HCT116 (cell line): ENCODE data around the gene ELMOD3. TPM values are rescaled to one million over a fixed set of nuclear protein-coding genes. Genes with fewer than 3 reads are reported as not detected.

Source experiments
- ATAC-seq: fragments of 200-7000 bp; cut with Tn5 transposase; 2 replicates; pipeline ENCODE4 v1.9.1; 2020; ENCODE audit warnings: mild to moderate bottlenecking, moderate library complexity
- BruUV-seq: library from RNA; stranded (reverse); fragments of 400-500 nt; replicated peaks from 2 replicates; lab custom pipeline; 2021; lab: Mats Ljungman, UMichigan
- CTCF ChIA-PET: fragments of 300-600 bp; sonication (Branson Sonifier 250); formaldehyde crosslinking; loops from one replicate; lab custom pipeline; 2021; ENCODE audit warnings: antibody characterized with exemption; lab: Charles Lee
- POLR2A ChIA-PET: fragments of 300-600, 350-600 bp; sonication (Branson Sonifier 250); formaldehyde crosslinking; loops from one replicate; lab custom pipeline; 2021; ENCODE audit warnings: antibody characterized with exemption; lab: Charles Lee
- RAD21 ChIA-PET, 2 experiments: fragments of 300-600 bp; sonication (Branson Sonifier 250); formaldehyde crosslinking; loops; one replicate each; lab custom pipeline; 2023; ENCODE audit warnings: low total read pairs in 2 of 2; ENCODE audit not compliant: uncharacterized antibody in 2 of 2, unreplicated experiment in 2 of 2, low non-redundant PET in 1 of 2; lab: Charles Lee
- DNase-seq: peaks from one replicate; pipeline ENCODE4 v3.0.0-alpha.2; 2010; ENCODE audit warnings: low read depth, low spot score
- H2AFZ ChIP-seq: fragments of 200-600 bp; shearing (Covaris generic), sonication (generic); 2 replicates; pipeline ENCODE4 v1.6.1; 2017; ENCODE audit warnings: low read depth, mixed run types, mixed read lengths, antibody characterized with exemption, low read length; ENCODE audit not compliant: poor library complexity, severe bottlenecking
- H3K27ac ChIP-seq: 2 replicates; pipeline ENCODE4 v1.5.1; 2012; ENCODE audit warnings: low read depth, low read length
- H3K27me3 ChIP-seq: fragments of 200-600 bp; sonication (generic); 2 replicates; pipeline ENCODE4 v1.6.1; 2016; ENCODE audit warnings: mixed run types, low read length, mixed read lengths; ENCODE audit not compliant: insufficient read depth
- H3K36me3 ChIP-seq, 2 experiments: fragments of 200-500 bp in 1 of 2; fragments of 200-600 bp in 1 of 2; sonication (Bioruptor generic) in 1 of 2; sonication (generic) in 1 of 2; 2 replicates each; pipeline versions ENCODE4 v1.5.1 to v1.6.1; 2014 to 2016; ENCODE audit warnings: low read length in 2 of 2, inconsistent platforms in 1 of 2, mixed read lengths in 1 of 2, mixed run types in 1 of 2; ENCODE audit not compliant: insufficient read depth in 2 of 2, control insufficient read depth in 1 of 2
- H3K4me1 ChIP-seq, 2 experiments: fragments of 200-600 bp in 1 of 2; sonication (generic) in 1 of 2; 2 replicates each; pipeline versions ENCODE4 v1.5.1 to v1.6.1; 2012 to 2017; ENCODE audit warnings: low read length in 2 of 2, inconsistent platforms in 1 of 2, mild to moderate bottlenecking in 1 of 2, mixed read lengths in 1 of 2, mixed run types in 1 of 2, moderate library complexity in 1 of 2; ENCODE audit not compliant: insufficient read depth in 2 of 2, control insufficient read depth in 1 of 2
- H3K4me2 ChIP-seq: fragments of 200-600 bp; sonication (generic); 2 replicates; pipeline ENCODE4 v1.6.1; 2017; ENCODE audit warnings: mixed run types, low read length, mixed read lengths
- H3K4me3 ChIP-seq, 2 experiments: fragments of 200-600 bp in 1 of 2; sonication (generic) in 1 of 2; replicated peaks in 1 of 2; 2 replicates each; pipeline ENCODE4 v1.5.1; 2011 to 2016; ENCODE audit warnings: low read length in 2 of 2, control low read depth in 1 of 2, low read depth in 1 of 2, mild to moderate bottlenecking in 1 of 2, mixed read lengths in 1 of 2, mixed run types in 1 of 2
- H3K79me2 ChIP-seq: fragments of 200-600 bp; sonication (generic); 2 replicates; pipeline ENCODE4 v1.6.1; 2017; ENCODE audit warnings: mild to moderate bottlenecking, mixed run types, low read length, moderate library complexity, mixed read lengths; ENCODE audit not compliant: insufficient read depth
- H3K9ac ChIP-seq: fragments of 200-600 bp; sonication (generic); 2 replicates; pipeline ENCODE4 v1.6.1; 2016; ENCODE audit warnings: low read length, mixed read lengths
- H3K9me2 ChIP-seq: fragments of 200-600 bp; sonication (generic), shearing (Covaris generic); 2 replicates; pipeline ENCODE4 v1.6.1; 2017; ENCODE audit warnings: mixed run types, mild to moderate bottlenecking, moderate library complexity; ENCODE audit not compliant: insufficient read depth
- H3K9me3 ChIP-seq, 2 experiments: fragments of 200-500 bp in 1 of 2; fragments of 200-600 bp in 1 of 2; sonication (Bioruptor generic) in 1 of 2; sonication (generic) in 1 of 2; 2 replicates each; pipeline ENCODE4 v1.6.1; 2014 to 2017; ENCODE audit warnings: low read length in 2 of 2, mixed read lengths in 2 of 2, inconsistent platforms in 1 of 2, low read depth in 1 of 2, mild to moderate bottlenecking in 1 of 2, mixed run types in 1 of 2, moderate library complexity in 1 of 2; ENCODE audit not compliant: control insufficient read depth in 1 of 2, insufficient read depth in 1 of 2
- H4K20me1 ChIP-seq: fragments of 200-600 bp; sonication (generic), shearing (Covaris generic); 2 replicates; pipeline ENCODE4 v1.6.1; 2017; ENCODE audit warnings: mixed run types, mild to moderate bottlenecking, moderate library complexity; ENCODE audit not compliant: insufficient read depth
- CEBPB ChIP-seq: IDR thresholded peaks from 2 replicates; pipeline ENCODE4 v1.6.1; 2012; ENCODE audit warnings: low read depth
- EGR1 ChIP-seq: IDR thresholded peaks from 2 replicates; pipeline ENCODE4 v1.6.1; 2012; ENCODE audit warnings: low read depth
- ELF1 ChIP-seq: IDR thresholded peaks from 2 replicates; pipeline ENCODE4 v1.6.1; 2012; ENCODE audit warnings: low read depth, borderline replicate concordance
- EZH2 ChIP-seq: fragments of 200-600 bp; sonication (generic); IDR thresholded peaks from 2 replicates; pipeline ENCODE4 v1.6.1; 2017; ENCODE audit warnings: antibody characterized with exemption, mixed run types
- EZH2phosphoT487 ChIP-seq: fragments of 200-600 bp; IDR thresholded peaks from 2 replicates; pipeline ENCODE4 v1.6.1; 2018; ENCODE audit warnings: antibody characterized with exemption, borderline replicate concordance
- JUND ChIP-seq: IDR thresholded peaks from 2 replicates; pipeline ENCODE4 v1.6.1; 2012
- POLR2A ChIP-seq: IDR thresholded peaks from 2 replicates; pipeline ENCODE4 v1.7.0; 2011; ENCODE audit warnings: borderline replicate concordance; ENCODE audit not compliant: insufficient read depth, insufficient read length; ENCODE audit errors: extremely low read depth
- TCF7L2 ChIP-seq: IDR thresholded peaks from 2 replicates; pipeline ENCODE4 v1.7.0; 2011; ENCODE audit warnings: borderline replicate concordance, inconsistent platforms; ENCODE audit not compliant: insufficient read depth, insufficient read length; ENCODE audit errors: extremely low read depth
- YY1 ChIP-seq: IDR thresholded peaks from 2 replicates; pipeline ENCODE4 v1.6.1; 2011; ENCODE audit warnings: low read length, low read depth, moderate library complexity, mild to moderate bottlenecking; ENCODE audit not compliant: insufficient replicate concordance; ENCODE audit errors: extremely low read depth
- ZFX ChIP-seq: fragments of 450-650 bp; IDR thresholded peaks from 2 replicates; pipeline ENCODE4 v1.6.1; 2017
- ZNF274 ChIP-seq: fragments of 200-500 bp; sonication (Bioruptor generic); IDR thresholded peaks from 2 replicates; pipeline ENCODE4 v1.6.1; 2014; ENCODE audit warnings: mild to moderate bottlenecking, low read depth, low read length, inconsistent platforms
- intact Hi-C: fragments of 100-400 bp; cut with micrococcal nuclease; formaldehyde crosslinking; loops from 2 replicates; pipeline ENCODE4 v1.10.0; 2022
- total RNA-seq: library from RNA; stranded (reverse); gene quantifications from one replicate; pipeline ENCODE4 v1.2.1, GENCODE V29; 2021; ENCODE audit not compliant: unreplicated experiment
- TF ChIP-seq, protein P1 (sequence below): IDR thresholded peaks from 2 replicates; pipeline ENCODE4 v1.6.1; 2012; ENCODE audit warnings: low read depth
- TF ChIP-seq, protein P2 (sequence below): IDR thresholded peaks from 2 replicates; pipeline ENCODE4 v1.6.1; 2011; ENCODE audit warnings: mild to moderate bottlenecking, low read length, moderate library complexity; ENCODE audit not compliant: insufficient replicate concordance; ENCODE audit errors: extremely low read depth

Gene ELMOD3
- total RNA-seq, 1 experiment from 2014 or later, result 9.2 TPM

DNA sequence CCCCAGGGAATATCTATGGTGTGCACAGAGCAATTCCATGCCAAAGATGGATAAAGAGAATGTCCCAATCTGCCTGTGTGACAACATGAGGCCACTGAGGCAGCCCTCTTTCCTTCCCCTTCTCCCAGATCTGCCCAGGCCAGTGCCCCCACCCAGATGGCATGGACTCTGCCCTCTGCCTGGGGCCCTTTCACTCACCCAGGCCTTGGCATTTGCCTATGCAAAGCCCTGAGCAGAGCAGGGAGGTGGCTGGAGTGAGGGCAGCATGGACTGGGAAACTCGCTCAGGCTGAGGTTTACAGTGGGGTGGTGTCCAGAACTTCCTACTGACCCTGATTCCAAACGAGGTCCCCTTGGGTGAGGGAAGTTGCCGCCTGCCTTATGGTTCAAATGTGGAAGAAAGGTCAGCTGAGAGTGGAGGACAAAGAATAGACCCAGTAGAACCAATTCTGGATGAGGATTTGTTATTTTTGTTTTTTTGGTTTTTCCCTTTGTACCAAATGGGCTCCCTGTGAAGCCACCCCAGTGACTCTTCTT is 72.8 kb downstream of the ELMOD3 start:
- CTCF ChIA-PET, result no interaction called here
- no TSS peak for BruUV-seq

DNA sequence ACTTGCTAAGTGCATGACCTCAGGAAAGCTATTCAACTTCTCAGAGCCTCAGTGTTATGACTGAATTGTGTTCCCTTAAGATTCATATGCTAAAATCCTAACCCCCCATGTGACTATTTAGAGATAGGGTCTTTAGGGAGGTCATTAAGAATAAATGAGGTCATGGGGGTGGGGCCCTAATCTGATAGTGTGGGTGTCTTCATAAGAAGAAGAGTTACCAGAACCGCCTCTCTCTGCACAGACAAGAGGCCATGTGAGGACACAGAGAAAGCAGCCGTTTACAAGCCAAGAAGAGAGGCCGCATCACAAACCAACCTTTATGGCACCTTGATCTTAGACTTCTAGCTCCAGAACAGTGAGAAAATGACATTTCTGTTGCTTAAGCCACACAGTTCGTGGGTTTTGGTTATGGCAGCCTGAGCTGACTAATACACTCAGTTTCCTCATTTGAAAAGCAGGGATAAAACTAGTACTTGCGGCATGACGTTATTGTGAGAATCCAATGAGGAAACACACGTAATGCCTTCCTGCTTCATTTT is 73.8 kb downstream of the ELMOD3 start:
- Histone ChIP-seq H4K20me1 (no peaks in the 10 kb centered on the region), H3K9me2 (no peaks in the 10 kb centered on the region), H3K36me3 (no peaks in the 10 kb centered on the region), H3K27me3 (no peaks in the 10 kb centered on the region), H3K27ac (no peak overlapping the region), H3K9me3 (no peaks in the 10 kb centered on the region), H3K79me2 (no peaks in the 10 kb centered on the region), H3K4me1 (peaks cover 9 to 35% of the 10 kb centered on the region in 2 experiments), H3K4me3 (no peak overlapping the region), H3K4me2 (no peak overlapping the region), H3K9ac (no peak overlapping the region), H2AFZ (no peak overlapping the region)
- RAD21 ChIA-PET, result no interaction called here
- no peak for ATAC-seq
- CTCF ChIA-PET, result no interaction called here
- POLR2A ChIA-PET, result interaction anchor here (15.9 kb wide), 1 partner anchor 117 kb away, joined by 236 read pairs; the partner anchor contains the start of gene MAT2A
- no peak for TF ChIP-seq POLR2A
- no peak for TF ChIP-seq EZH2
- TF ChIP-seq ZNF274, result no peak
- no peak for TF ChIP-seq ZFX
- TF ChIP-seq TCF7L2, result no peak
- no peak for TF ChIP-seq EZH2phosphoT487
- TF ChIP-seq, protein P1, sequence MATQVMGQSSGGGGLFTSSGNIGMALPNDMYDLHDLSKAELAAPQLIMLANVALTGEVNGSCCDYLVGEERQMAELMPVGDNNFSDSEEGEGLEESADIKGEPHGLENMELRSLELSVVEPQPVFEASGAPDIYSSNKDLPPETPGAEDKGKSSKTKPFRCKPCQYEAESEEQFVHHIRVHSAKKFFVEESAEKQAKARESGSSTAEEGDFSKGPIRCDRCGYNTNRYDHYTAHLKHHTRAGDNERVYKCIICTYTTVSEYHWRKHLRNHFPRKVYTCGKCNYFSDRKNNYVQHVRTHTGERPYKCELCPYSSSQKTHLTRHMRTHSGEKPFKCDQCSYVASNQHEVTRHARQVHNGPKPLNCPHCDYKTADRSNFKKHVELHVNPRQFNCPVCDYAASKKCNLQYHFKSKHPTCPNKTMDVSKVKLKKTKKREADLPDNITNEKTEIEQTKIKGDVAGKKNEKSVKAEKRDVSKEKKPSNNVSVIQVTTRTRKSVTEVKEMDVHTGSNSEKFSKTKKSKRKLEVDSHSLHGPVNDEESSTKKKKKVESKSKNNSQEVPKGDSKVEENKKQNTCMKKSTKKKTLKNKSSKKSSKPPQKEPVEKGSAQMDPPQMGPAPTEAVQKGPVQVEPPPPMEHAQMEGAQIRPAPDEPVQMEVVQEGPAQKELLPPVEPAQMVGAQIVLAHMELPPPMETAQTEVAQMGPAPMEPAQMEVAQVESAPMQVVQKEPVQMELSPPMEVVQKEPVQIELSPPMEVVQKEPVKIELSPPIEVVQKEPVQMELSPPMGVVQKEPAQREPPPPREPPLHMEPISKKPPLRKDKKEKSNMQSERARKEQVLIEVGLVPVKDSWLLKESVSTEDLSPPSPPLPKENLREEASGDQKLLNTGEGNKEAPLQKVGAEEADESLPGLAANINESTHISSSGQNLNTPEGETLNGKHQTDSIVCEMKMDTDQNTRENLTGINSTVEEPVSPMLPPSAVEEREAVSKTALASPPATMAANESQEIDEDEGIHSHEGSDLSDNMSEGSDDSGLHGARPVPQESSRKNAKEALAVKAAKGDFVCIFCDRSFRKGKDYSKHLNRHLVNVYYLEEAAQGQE, result no peak
- TF ChIP-seq JUND, result no peak
- TF ChIP-seq, protein P2, sequence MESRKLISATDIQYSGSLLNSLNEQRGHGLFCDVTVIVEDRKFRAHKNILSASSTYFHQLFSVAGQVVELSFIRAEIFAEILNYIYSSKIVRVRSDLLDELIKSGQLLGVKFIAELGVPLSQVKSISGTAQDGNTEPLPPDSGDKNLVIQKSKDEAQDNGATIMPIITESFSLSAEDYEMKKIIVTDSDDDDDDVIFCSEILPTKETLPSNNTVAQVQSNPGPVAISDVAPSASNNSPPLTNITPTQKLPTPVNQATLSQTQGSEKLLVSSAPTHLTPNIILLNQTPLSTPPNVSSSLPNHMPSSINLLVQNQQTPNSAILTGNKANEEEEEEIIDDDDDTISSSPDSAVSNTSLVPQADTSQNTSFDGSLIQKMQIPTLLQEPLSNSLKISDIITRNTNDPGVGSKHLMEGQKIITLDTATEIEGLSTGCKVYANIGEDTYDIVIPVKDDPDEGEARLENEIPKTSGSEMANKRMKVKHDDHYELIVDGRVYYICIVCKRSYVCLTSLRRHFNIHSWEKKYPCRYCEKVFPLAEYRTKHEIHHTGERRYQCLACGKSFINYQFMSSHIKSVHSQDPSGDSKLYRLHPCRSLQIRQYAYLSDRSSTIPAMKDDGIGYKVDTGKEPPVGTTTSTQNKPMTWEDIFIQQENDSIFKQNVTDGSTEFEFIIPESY, result no peak
- TF ChIP-seq EGR1, result no peak
- intact Hi-C loops, result no loop called here
- DNase-seq, result no peak
- BruUV-seq, result no TSS peak

More for the DNA sequence above, 72.8 kb downstream of the ELMOD3 start:
- Histone ChIP-seq H3K9me2 (no peaks in the 10 kb centered on the region), H3K4me3 (no peak overlapping the region), H3K27ac (no peak overlapping the region), H3K79me2 (no peaks in the 10 kb centered on the region)
- no peak for TF ChIP-seq YY1
- no peak for TF ChIP-seq CEBPB
- TF ChIP-seq EZH2phosphoT487, result no peak
- TF ChIP-seq ELF1, result no peak
- TF ChIP-seq, all 23 proteins: peak for 0
- H3K27me3 ChIP-seq, result no peaks in the 10 kb centered on the region
- peaks cover 0 to 25% of the 10 kb centered on the region in 2 experiments; a peak in 3 of 4 replicates for H3K4me1 ChIP-seq
- H3K36me3 ChIP-seq, result no peaks in the 10 kb centered on the region
- H4K20me1 ChIP-seq, result no peaks in the 10 kb centered on the region
- no peaks in the 10 kb centered on the region for H3K9me3 ChIP-seq
- POLR2A ChIA-PET, result interaction anchor here (15.9 kb wide), 1 partner anchor 118 kb away, joined by 236 read pairs; the partner anchor contains the start of gene MAT2A
- no peak overlapping the region for H3K9ac ChIP-seq
- no peak for DNase-seq
- no peak for ATAC-seq
- RAD21 ChIA-PET, result no interaction called here
- intact Hi-C loops, result no loop called here
- H3K4me2 ChIP-seq, result no peak overlapping the region
- H2AFZ ChIP-seq, result no peak overlapping the region
